ENCODE results near the gene SRM.

The SRM gene

GRCh38 chr1:11056504-11056903 lies 3.3 kb downstream of the SRM start:
- TF ChIP-seq CTCF (IDR thresholded peaks at IDR 0.05; ENCODE audit: low read depth, low read length, missing control alignments), result no peak
- DNase-seq (ENCODE audit: extremely low read depth, low read depth), result no peak
- H3K4me3 ChIP-seq (replicated peaks; ENCODE audit: low read depth, low read length), result no peak overlapping the region

DNA sequence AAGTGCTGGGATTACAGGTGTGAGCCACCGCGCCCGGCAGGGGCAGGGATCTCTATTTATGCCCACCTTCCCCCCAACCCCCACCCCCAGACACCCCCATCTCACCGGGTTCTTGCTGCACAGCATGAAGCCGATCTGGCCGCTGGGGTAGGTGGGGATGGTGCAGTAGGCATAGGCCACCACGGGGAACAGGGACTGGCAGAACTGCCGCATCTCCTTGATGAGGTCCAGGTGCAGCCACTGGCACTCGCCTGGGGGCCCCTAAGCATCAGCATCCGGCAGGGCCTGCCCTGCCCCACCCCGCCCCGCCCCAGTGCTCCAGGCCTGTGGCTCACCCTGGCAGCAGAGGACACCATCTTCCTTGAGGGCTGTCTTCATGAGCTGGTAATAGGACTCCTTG lies 4.1 kb downstream of the SRM start:
- no peak for DNase-seq (ENCODE audit: extremely low read depth, low read depth)
- no peak overlapping the region for H3K4me3 ChIP-seq (replicated peaks; ENCODE audit: low read depth, low read length)
- TF ChIP-seq CTCF (IDR thresholded peaks at IDR 0.05; ENCODE audit: low read depth, low read length, missing control alignments), result no peak

- TF ChIP-seq CTCF (IDR thresholded peaks at IDR 0.05; ENCODE audit: low read depth, low read length, missing control alignments), result no peak
- DNase-seq (ENCODE audit: extremely low read depth, low read depth), result no peak
Measured at GRCh38 chr1:11054666-11055065, 5.2 kb downstream of the SRM start.

GRCh38 chr1:11054181-11054580 lies 5.6 kb downstream of the SRM start:
- H3K4me3 ChIP-seq (replicated peaks; ENCODE audit: low read depth, low read length), result no peak overlapping the region
- no peak for DNase-seq (ENCODE audit: extremely low read depth, low read depth)
- no peak for TF ChIP-seq CTCF (IDR thresholded peaks at IDR 0.05; ENCODE audit: low read depth, low read length, missing control alignments)

More at GRCh38 chr1:11054666-11055065, 5.2 kb downstream of the SRM start:
- no peak overlapping the region for H3K4me3 ChIP-seq (replicated peaks; ENCODE audit: low read depth, low read length)

DNA sequence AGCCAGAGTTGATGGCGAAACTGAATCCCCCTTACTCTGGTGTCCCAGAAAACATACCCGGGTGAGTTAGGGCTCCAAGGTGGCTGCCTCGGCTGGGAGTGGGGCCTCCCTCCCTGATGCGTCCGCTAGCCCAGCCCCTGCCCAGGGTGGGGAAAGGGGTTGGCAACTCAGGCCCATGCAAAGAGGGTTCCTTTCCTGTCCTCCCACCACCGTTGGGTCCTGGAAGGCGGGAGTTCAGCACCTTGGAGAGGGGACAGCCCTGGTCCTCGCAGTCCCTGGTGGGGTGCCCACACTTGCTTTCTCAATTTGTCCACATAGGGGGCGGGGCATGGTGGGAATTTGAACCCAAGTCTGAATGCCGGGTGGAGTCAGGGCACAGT lies 6.1 kb downstream of the SRM start:
- no peak for TF ChIP-seq CTCF (IDR thresholded peaks at IDR 0.05; ENCODE audit: low read depth, low read length, missing control alignments)
- DNase-seq (ENCODE audit: extremely low read depth, low read depth), result no peak
- no peak overlapping the region for H3K4me3 ChIP-seq (replicated peaks; ENCODE audit: low read depth, low read length)

- no peak for DNase-seq (ENCODE audit: extremely low read depth, low read depth)
- no peak overlapping the region for H3K4me3 ChIP-seq (replicated peaks; ENCODE audit: low read depth, low read length)
- no peak for TF ChIP-seq CTCF (IDR thresholded peaks at IDR 0.05; ENCODE audit: low read depth, low read length, missing control alignments)
Measured at GRCh38 chr1:11052839-11053757, 6.7 kb downstream of the SRM start.
